ENCODE data around the gene ARRDC1. TPM values are rescaled to one million over a fixed set of nuclear protein-coding genes. Genes with fewer than 3 reads are reported as not detected.

Gene ARRDC1
- total RNA-seq, 1 donor from 2014 or later = 73.1 TPM

- intact Hi-C loops (cut with micrococcal nuclease) = no loop called here
- H3K27ac Mint-ChIP-seq = no peak overlapping the region
- H3K4me1 Mint-ChIP-seq (ENCODE audit: low read depth) = peaks cover 9% of the 10 kb centered on the region
- no peaks in the 10 kb centered on the region for H3K9me3 Mint-ChIP-seq
- no peak for DNase-seq (ENCODE audit: low spot score)
- H3K27me3 Mint-ChIP-seq (ENCODE audit: low read depth) = no peaks in the 10 kb centered on the region
- H3K4me3 Mint-ChIP-seq (ENCODE audit: low read depth) = no peak overlapping the region
- H3K36me3 Mint-ChIP-seq (ENCODE audit: low read depth) = peaks cover 10% of the 10 kb centered on the region
These were observed 52.1 kb downstream of the ARRDC1 start for GRCh38 chr9:137657606-137658005.

DNA sequence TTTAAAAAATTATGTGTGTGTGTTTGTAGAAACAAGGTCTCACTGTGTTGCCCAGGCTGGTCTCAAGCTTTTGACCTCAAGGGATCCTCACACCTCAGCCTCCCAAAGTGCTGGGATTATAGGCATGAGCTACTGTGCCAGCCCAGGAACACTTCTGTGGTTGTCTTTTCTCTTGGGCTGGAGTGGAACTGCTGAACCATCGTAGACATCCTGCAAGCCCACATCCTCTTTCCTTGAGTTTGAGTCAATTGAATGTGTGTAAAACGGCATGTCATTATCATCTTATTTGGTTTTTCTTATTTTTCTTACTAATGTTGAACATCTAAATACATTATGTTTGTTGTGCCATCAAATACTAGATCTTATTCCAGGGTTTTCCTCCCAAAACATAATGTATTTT lies 53.3 kb downstream of the ARRDC1 start:
- no peak overlapping the region for H3K27ac Mint-ChIP-seq
- intact Hi-C loops (cut with micrococcal nuclease) = no loop called here
- no peaks in the 10 kb centered on the region for H3K9me3 Mint-ChIP-seq
- DNase-seq (ENCODE audit: low spot score) = no peak
- no peaks in the 10 kb centered on the region for H3K27me3 Mint-ChIP-seq (ENCODE audit: low read depth)
- H3K36me3 Mint-ChIP-seq (ENCODE audit: low read depth) = peaks cover 13% of the 10 kb centered on the region
- H3K4me3 Mint-ChIP-seq (ENCODE audit: low read depth) = no peak overlapping the region
- H3K4me1 Mint-ChIP-seq (ENCODE audit: low read depth) = peaks cover 9% of the 10 kb centered on the region

GRCh38 chr9:137660144-137660543 lies 54.7 kb downstream of the ARRDC1 start:
- no peaks in the 10 kb centered on the region for H3K27me3 Mint-ChIP-seq (ENCODE audit: low read depth)
- no peak overlapping the region for H3K27ac Mint-ChIP-seq
- intact Hi-C loops (cut with micrococcal nuclease) = no loop called here
- no peaks in the 10 kb centered on the region for H3K9me3 Mint-ChIP-seq
- peaks cover 11% of the 10 kb centered on the region for H3K4me1 Mint-ChIP-seq (ENCODE audit: low read depth)
- no peak overlapping the region for H3K4me3 Mint-ChIP-seq (ENCODE audit: low read depth)
- no peak for DNase-seq (ENCODE audit: low spot score)
- peaks cover 13% of the 10 kb centered on the region for H3K36me3 Mint-ChIP-seq (ENCODE audit: low read depth)

DNA sequence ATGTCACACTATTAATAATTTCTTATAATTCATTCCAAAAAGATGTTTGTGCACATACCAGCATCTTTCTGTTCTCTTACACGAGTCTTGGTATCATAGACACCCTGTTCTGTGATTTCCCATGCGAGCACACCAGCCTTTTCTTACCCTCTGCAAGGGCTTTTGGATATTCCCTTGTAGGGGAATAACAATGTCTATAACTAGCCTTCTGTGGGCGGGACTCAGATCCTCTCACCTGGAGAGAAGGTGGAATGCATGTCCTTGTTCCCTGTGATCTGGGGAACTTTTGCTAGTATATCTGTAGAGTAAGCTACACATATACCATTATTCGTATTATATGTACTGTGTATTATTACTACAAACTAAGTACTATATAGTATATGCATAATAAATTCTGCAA lies 58.1 kb downstream of the ARRDC1 start:
- no peak for DNase-seq (ENCODE audit: low spot score)
- intact Hi-C loops (cut with micrococcal nuclease) = no loop called here
- Mint-ChIP-seq H3K27me3 (ENCODE audit: low read depth) (no peaks in the 10 kb centered on the region), H3K36me3 (ENCODE audit: low read depth) (peaks cover 16% of the 10 kb centered on the region), H3K4me1 (ENCODE audit: low read depth) (peaks cover 8% of the 10 kb centered on the region), H3K27ac (no peak overlapping the region), H3K9me3 (no peaks in the 10 kb centered on the region), H3K4me3 (ENCODE audit: low read depth) (no peak overlapping the region)

DNA sequence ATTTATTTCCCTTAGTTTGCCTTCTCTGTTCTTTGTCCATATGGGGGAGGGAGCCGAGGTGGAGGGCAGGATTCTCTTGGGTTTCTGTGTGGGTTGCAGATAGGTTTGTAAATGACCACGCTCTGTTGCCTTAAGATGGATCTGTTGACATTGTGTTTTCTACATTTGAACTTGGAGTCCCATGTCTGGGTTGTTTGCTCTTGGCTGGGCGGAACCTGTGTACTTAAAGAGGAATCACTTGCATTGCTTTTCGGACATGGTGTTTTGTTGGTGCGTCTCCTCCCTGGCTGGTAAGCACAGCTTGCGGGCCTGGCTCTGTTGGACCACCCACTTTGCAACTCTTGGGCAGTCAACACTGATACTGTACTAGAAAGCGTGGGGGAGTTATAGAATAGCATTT lies 59.2 kb downstream of the ARRDC1 start:
- intact Hi-C loops (cut with micrococcal nuclease) = no loop called here
- H3K4me1 Mint-ChIP-seq (ENCODE audit: low read depth) = peaks cover 3% of the 10 kb centered on the region
- no peak overlapping the region for H3K27ac Mint-ChIP-seq
- DNase-seq (ENCODE audit: low spot score) = no peak
- no peak overlapping the region for H3K4me3 Mint-ChIP-seq (ENCODE audit: low read depth)
- H3K36me3 Mint-ChIP-seq (ENCODE audit: low read depth) = peaks cover 24% of the 10 kb centered on the region
- H3K27me3 Mint-ChIP-seq (ENCODE audit: low read depth) = no peaks in the 10 kb centered on the region
- no peaks in the 10 kb centered on the region for H3K9me3 Mint-ChIP-seq

Other genes with a start within 250 kb of the ARRDC1 start
- 6.8 and 8.0 TPM in 2 replicates for gene EXD3, start 182.5 kb upstream of the ARRDC1 start, total RNA-seq
- 0.39 and 0.46 TPM in 2 replicates for gene NOXA1, start 182.3 kb upstream of the ARRDC1 start, total RNA-seq
- not detected in 2 replicates for gene ENTPD8, start 164.3 kb upstream of the ARRDC1 start, total RNA-seq
- 56.1 and 57.6 TPM in 2 replicates for gene NSMF, start 146.4 kb upstream of the ARRDC1 start, total RNA-seq
- gene PNPLA7, start 55.3 kb upstream of the ARRDC1 start, total RNA-seq = 1.6 TPM in 2 replicates
- gene MRPL41, start 53.8 kb upstream of the ARRDC1 start, total RNA-seq = 43.2 and 49.4 TPM in 2 replicates
- 43.2 and 46.2 TPM in 2 replicates for gene DPH7, start 26.8 kb upstream of the ARRDC1 start, total RNA-seq
- 72.4 and 74.4 TPM in 2 replicates for gene ZMYND19, start 15.2 kb upstream of the ARRDC1 start, total RNA-seq
- 96.5 and 103 TPM in 2 replicates for gene EHMT1, start 13.3 kb downstream of the ARRDC1 start, total RNA-seq

Data from activated T-helper 2 cell treated with anti-CD3 and anti-CD28 coated beads, Interferon-gamma antibody, Interleukin-2, Interleukin-4, amounts not matched to agents 10 μg/mL and 5 μg/mL and 100 μg/mL, durations not matched to agents 14 hours and 24 hours and 36 hours (primary cell).